Parathyroid adenoma (tissue), 2 donors: ENCODE measurements around the gene ZSWIM5.

Experiments used
- H2AFZ ChIP-seq: fragments of 300-600 bp; sonication (generic); one replicate; pipeline ENCODE4 v1.7.0; 2017; ENCODE audit warnings: antibody characterized with exemption, mild to moderate bottlenecking
- H3K27ac ChIP-seq: fragments of 300-600 bp; sonication (generic); one replicate; pipeline ENCODE4 v1.7.0; 2017
- H3K27me3 ChIP-seq: fragments of 300-600 bp; sonication (generic); one replicate; pipeline ENCODE4 v1.7.0; 2017; ENCODE audit warnings: low read length; ENCODE audit not compliant: control insufficient read depth, insufficient read depth
- H3K36me3 ChIP-seq: fragments of 300-600 bp; sonication (generic); one replicate; pipeline ENCODE4 v1.7.0; 2017; ENCODE audit warnings: low read length; ENCODE audit not compliant: control insufficient read depth, insufficient read depth
- H3K4me1 ChIP-seq: fragments of 300-600 bp; sonication (generic); one replicate; pipeline ENCODE4 v1.7.0; 2017; ENCODE audit warnings: control low read depth
- H3K4me2 ChIP-seq: fragments of 300-600 bp; sonication (generic); one replicate; pipeline ENCODE4 v1.7.0; 2017; ENCODE audit warnings: low read length
- H3K4me3 ChIP-seq: fragments of 300-600 bp; sonication (generic); one replicate; pipeline ENCODE4 v1.7.0; 2017; ENCODE audit warnings: low read depth, low read length
- H3K79me2 ChIP-seq: fragments of 300-600 bp; sonication (generic); one replicate; pipeline ENCODE4 v1.7.0; 2017; ENCODE audit warnings: control low read depth
- H3K9ac ChIP-seq: fragments of 300-600 bp; sonication (generic); one replicate; pipeline ENCODE4 v1.7.0; 2017; ENCODE audit warnings: mild to moderate bottlenecking
- H3K9me3 ChIP-seq: fragments of 300-600 bp; sonication (generic); one replicate; pipeline ENCODE4 v1.7.0; 2017; ENCODE audit warnings: low read length; ENCODE audit not compliant: control insufficient read depth
- TF ChIP-seq, protein P1 (sequence below): fragments of 300-600 bp; sonication (generic); IDR thresholded peaks from one replicate; pipeline ENCODE4 v1.7.0; 2017; ENCODE audit warnings: antibody characterized with exemption, mild to moderate bottlenecking
- donor health status: primary hyperparathyroidism.

The ZSWIM5 gene

GRCh38 chr1:45033356-45033755 lies 173.0 kb downstream of the ZSWIM5 start:
- TF ChIP-seq, protein P1, sequence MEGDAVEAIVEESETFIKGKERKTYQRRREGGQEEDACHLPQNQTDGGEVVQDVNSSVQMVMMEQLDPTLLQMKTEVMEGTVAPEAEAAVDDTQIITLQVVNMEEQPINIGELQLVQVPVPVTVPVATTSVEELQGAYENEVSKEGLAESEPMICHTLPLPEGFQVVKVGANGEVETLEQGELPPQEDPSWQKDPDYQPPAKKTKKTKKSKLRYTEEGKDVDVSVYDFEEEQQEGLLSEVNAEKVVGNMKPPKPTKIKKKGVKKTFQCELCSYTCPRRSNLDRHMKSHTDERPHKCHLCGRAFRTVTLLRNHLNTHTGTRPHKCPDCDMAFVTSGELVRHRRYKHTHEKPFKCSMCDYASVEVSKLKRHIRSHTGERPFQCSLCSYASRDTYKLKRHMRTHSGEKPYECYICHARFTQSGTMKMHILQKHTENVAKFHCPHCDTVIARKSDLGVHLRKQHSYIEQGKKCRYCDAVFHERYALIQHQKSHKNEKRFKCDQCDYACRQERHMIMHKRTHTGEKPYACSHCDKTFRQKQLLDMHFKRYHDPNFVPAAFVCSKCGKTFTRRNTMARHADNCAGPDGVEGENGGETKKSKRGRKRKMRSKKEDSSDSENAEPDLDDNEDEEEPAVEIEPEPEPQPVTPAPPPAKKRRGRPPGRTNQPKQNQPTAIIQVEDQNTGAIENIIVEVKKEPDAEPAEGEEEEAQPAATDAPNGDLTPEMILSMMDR, result no peak
- Histone ChIP-seq H2AFZ (no peak overlapping the region), H3K4me1 (peaks cover 3% of the 10 kb centered on the region), H3K9me3 (no peaks in the 10 kb centered on the region), H3K9ac (no peak overlapping the region), H3K27ac (no peak overlapping the region), H3K27me3 (no peaks in the 10 kb centered on the region), H3K4me2 (peak overlapping the region; percentile 37), H3K36me3 (no peaks in the 10 kb centered on the region), H3K79me2 (no peaks in the 10 kb centered on the region), H3K4me3 (no peak overlapping the region)

DNA sequence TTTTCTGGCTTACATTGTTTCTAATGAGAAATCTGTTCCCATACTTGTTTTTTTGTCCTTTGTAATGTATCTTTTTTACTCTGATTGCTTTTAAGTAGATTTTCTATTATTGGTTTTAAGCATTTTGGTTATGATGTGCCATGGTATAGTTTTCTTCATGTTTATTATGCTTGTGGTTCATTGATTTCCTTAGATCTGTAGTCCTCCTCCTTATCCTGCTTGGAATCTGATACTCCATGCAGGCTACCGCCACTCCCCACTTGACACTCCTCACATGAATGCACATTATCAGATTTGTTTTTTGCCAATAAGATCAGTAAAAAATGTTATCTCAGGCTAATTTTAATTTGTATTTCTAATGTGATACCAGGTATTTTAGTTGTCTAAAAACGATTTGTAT lies 173.6 kb downstream of the ZSWIM5 start:
- H3K4me1 ChIP-seq, result peaks cover 3% of the 10 kb centered on the region
- peak overlapping the region; percentile 37 for H3K4me2 ChIP-seq
- H3K27me3 ChIP-seq, result no peaks in the 10 kb centered on the region
- no peaks in the 10 kb centered on the region for H3K9me3 ChIP-seq
- no peak overlapping the region for H2AFZ ChIP-seq
- H3K4me3 ChIP-seq, result no peak overlapping the region
- H3K36me3 ChIP-seq, result no peaks in the 10 kb centered on the region
- H3K79me2 ChIP-seq, result no peaks in the 10 kb centered on the region
- H3K9ac ChIP-seq, result no peak overlapping the region
- H3K27ac ChIP-seq, result no peak overlapping the region
- TF ChIP-seq, protein P1, result no peak

GRCh38 chr1:45026446-45026845 lies 180.0 kb downstream of the ZSWIM5 start:
- TF ChIP-seq, protein P1, result no peak
- Histone ChIP-seq H3K27me3 (no peaks in the 10 kb centered on the region), H3K36me3 (no peaks in the 10 kb centered on the region), H3K4me3 (no peak overlapping the region), H3K4me2 (no peak overlapping the region), H3K27ac (no peak overlapping the region), H2AFZ (no peak overlapping the region), H3K9me3 (no peaks in the 10 kb centered on the region), H3K4me1 (no peaks in the 10 kb centered on the region), H3K9ac (no peak overlapping the region), H3K79me2 (no peaks in the 10 kb centered on the region)

- no peak overlapping the region for H3K27ac ChIP-seq
- no peaks in the 10 kb centered on the region for H3K9me3 ChIP-seq
- H3K4me2 ChIP-seq, result no peak overlapping the region
- no peak overlapping the region for H3K9ac ChIP-seq
- H3K36me3 ChIP-seq, result no peaks in the 10 kb centered on the region
- H3K79me2 ChIP-seq, result no peaks in the 10 kb centered on the region
- H2AFZ ChIP-seq, result no peak overlapping the region
- TF ChIP-seq, protein P1, result no peak
- H3K4me1 ChIP-seq, result no peaks in the 10 kb centered on the region
- H3K27me3 ChIP-seq, result no peaks in the 10 kb centered on the region
- H3K4me3 ChIP-seq, result no peak overlapping the region
Measured at GRCh38 chr1:45023663-45024062, 182.7 kb downstream of the ZSWIM5 start.

DNA sequence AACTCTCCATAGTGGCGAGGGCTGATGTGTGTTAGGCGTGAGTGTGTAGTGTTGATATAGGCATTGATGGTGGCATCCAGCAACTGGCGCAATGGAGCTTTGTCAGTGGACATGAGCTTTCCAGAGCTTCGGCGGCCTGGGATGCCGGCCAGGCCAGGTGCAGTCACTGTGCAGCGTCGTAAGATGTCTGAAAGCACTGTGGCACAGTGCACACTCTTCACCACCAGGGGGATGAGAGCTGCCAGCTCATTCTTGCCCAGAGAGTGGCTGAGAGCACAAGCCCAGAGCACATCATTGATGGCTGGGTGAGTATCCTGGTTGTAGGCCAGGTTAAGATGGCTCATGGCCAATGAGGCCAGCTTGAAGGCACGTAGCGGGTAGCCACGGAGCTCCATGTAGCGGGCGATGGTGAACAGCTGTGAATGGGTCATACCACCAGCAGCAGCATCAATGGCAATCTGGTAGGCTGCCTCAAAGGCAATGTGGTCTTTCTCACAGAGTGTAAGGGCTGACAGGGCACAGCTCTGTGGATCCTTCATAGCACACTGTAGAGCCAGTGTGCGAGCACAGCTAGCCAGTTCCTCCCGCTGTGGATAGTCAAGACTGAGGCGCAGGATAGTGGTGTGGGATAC lies 187.7 kb downstream of the ZSWIM5 start:
- no peaks in the 10 kb centered on the region for H3K27me3 ChIP-seq
- H3K4me1 ChIP-seq, result peaks cover 3% of the 10 kb centered on the region
- no peak overlapping the region for H3K9ac ChIP-seq
- peak overlapping the region; percentile 56 for H2AFZ ChIP-seq
- H3K79me2 ChIP-seq, result no peaks in the 10 kb centered on the region
- no peaks in the 10 kb centered on the region for H3K36me3 ChIP-seq
- no peak overlapping the region for H3K4me2 ChIP-seq
- TF ChIP-seq, protein P1, result peak; percentile 55
- H3K9me3 ChIP-seq, result no peaks in the 10 kb centered on the region
- H3K4me3 ChIP-seq, result no peak overlapping the region
- no peak overlapping the region for H3K27ac ChIP-seq
